ENCODE results near the gene GNAO1. TPM values are rescaled to one million over a fixed set of nuclear protein-coding genes. Genes with fewer than 3 reads are reported as not detected.

Gene GNAO1
- polyA plus RNA-seq, 1 experiment = 0.01 TPM

GRCh38 chr16:56324406-56324805, 133.1 kb downstream of the GNAO1 start:
- Histone ChIP-seq H3K4me3 (ENCODE audit: low read depth, low read length) (no peak overlapping the region), H3K9me3 (ENCODE audit: control insufficient read depth, insufficient read depth, low read length) (no peaks in the 10 kb centered on the region), H3K27ac (ENCODE audit: low read depth, low read length) (no peak overlapping the region), H3K27me3 (ENCODE audit: control insufficient read depth, insufficient read depth, low read length) (peaks cover 5% of the 10 kb centered on the region)
- DNase-seq (ENCODE audit: low read depth, low spot score) = no peak
- ChIA-PET CTCF (no interaction called here), POLR2A (no interaction called here)
- TF ChIP-seq CTCF (IDR thresholded peaks at IDR 0.05; ENCODE audit: low read depth, low read length) = no peak

- no peak for TF ChIP-seq CTCF (IDR thresholded peaks at IDR 0.05; ENCODE audit: low read depth, low read length)
- ChIA-PET CTCF (interaction anchor here (7.7 kb wide), 1 partner anchor 7 kb away, joined by 65 read pairs; no protein-coding TSS in a partner anchor), POLR2A (no interaction called here)
- no peak overlapping the region for H3K4me3 ChIP-seq (ENCODE audit: low read depth, low read length)
- H3K9me3 ChIP-seq (ENCODE audit: control insufficient read depth, insufficient read depth, low read length) = no peaks in the 10 kb centered on the region
- no peak overlapping the region for H3K27ac ChIP-seq (ENCODE audit: low read depth, low read length)
- peaks cover 5% of the 10 kb centered on the region for H3K27me3 ChIP-seq (ENCODE audit: control insufficient read depth, insufficient read depth, low read length)
- DNase-seq (ENCODE audit: low read depth, low spot score) = no peak
Measured at GRCh38 chr16:56325956-56326355, 134.7 kb downstream of the GNAO1 start.

GRCh38 chr16:56327071-56327928, 136.0 kb downstream of the GNAO1 start:
- DNase-seq (ENCODE audit: low read depth, low spot score) = no peak
- CTCF ChIA-PET = interaction anchor here (0.9 to 7.7 kb wide), 4 partner anchors 9 to 58 kb away, joined by 3 to 65 read pairs (median 6); no protein-coding TSS in a partner anchor
- Histone ChIP-seq H3K27me3 (ENCODE audit: control insufficient read depth, insufficient read depth, low read length) (peaks cover 4% of the 10 kb centered on the region), H3K9me3 (ENCODE audit: control insufficient read depth, insufficient read depth, low read length) (no peaks in the 10 kb centered on the region), H3K4me3 (ENCODE audit: low read depth, low read length) (no peak overlapping the region), H3K27ac (ENCODE audit: low read depth, low read length) (no peak overlapping the region)
- TF ChIP-seq CTCF (IDR thresholded peaks at IDR 0.05; ENCODE audit: low read depth, low read length) = no peak
- POLR2A ChIA-PET = no interaction called here

GRCh38 chr16:56327929-56328258, 136.6 kb downstream of the GNAO1 start:
- Histone ChIP-seq H3K27me3 (ENCODE audit: control insufficient read depth, insufficient read depth, low read length) (peaks cover 3% of the 10 kb centered on the region), H3K9me3 (ENCODE audit: control insufficient read depth, insufficient read depth, low read length) (no peaks in the 10 kb centered on the region), H3K4me3 (ENCODE audit: low read depth, low read length) (no peak overlapping the region), H3K27ac (ENCODE audit: low read depth, low read length) (no peak overlapping the region)
- CTCF ChIA-PET = interaction anchor here (1.6 to 7.7 kb wide), 3 partner anchors 9 to 29 kb away, joined by 4 to 65 read pairs (median 7); no protein-coding TSS in a partner anchor
- DNase-seq (ENCODE audit: low read depth, low spot score) = no peak
- POLR2A ChIA-PET = no interaction called here
- TF ChIP-seq CTCF (IDR thresholded peaks at IDR 0.05; ENCODE audit: low read depth, low read length) = no peak

- TF ChIP-seq CTCF (IDR thresholded peaks at IDR 0.05; ENCODE audit: low read depth, low read length) = no peak
- H3K27ac ChIP-seq (ENCODE audit: low read depth, low read length) = no peak overlapping the region
- H3K27me3 ChIP-seq (ENCODE audit: control insufficient read depth, insufficient read depth, low read length) = peaks cover 3% of the 10 kb centered on the region
- no peak for DNase-seq (ENCODE audit: low read depth, low spot score)
- ChIA-PET CTCF (interaction anchor here (1.6 to 7.7 kb wide), 3 partner anchors 10 to 28 kb away, joined by 4 to 65 read pairs (median 7); no protein-coding TSS in a partner anchor), POLR2A (no interaction called here)
- H3K9me3 ChIP-seq (ENCODE audit: control insufficient read depth, insufficient read depth, low read length) = no peaks in the 10 kb centered on the region
- no peak overlapping the region for H3K4me3 ChIP-seq (ENCODE audit: low read depth, low read length)
Measured at GRCh38 chr16:56328276-56329022, 137.2 kb downstream of the GNAO1 start.

Data from AG04450 (cell line).